Measurements from ENCODE around the gene PCBP3.

- TF ChIP-seq, protein P1, sequence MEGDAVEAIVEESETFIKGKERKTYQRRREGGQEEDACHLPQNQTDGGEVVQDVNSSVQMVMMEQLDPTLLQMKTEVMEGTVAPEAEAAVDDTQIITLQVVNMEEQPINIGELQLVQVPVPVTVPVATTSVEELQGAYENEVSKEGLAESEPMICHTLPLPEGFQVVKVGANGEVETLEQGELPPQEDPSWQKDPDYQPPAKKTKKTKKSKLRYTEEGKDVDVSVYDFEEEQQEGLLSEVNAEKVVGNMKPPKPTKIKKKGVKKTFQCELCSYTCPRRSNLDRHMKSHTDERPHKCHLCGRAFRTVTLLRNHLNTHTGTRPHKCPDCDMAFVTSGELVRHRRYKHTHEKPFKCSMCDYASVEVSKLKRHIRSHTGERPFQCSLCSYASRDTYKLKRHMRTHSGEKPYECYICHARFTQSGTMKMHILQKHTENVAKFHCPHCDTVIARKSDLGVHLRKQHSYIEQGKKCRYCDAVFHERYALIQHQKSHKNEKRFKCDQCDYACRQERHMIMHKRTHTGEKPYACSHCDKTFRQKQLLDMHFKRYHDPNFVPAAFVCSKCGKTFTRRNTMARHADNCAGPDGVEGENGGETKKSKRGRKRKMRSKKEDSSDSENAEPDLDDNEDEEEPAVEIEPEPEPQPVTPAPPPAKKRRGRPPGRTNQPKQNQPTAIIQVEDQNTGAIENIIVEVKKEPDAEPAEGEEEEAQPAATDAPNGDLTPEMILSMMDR (IDR thresholded peaks at IDR 0.05; ENCODE audit: extremely low read depth in 1 of 2, insufficient read depth in 1 of 2, low read depth in 1 of 2, low read length in 2 of 2): no peak
- TF ChIP-seq POLR2A (IDR thresholded peaks at IDR 0.05; ENCODE audit: low read depth, low read length) (no peak), FOS (IDR thresholded peaks at IDR 0.05; ENCODE audit: borderline replicate concordance, insufficient read depth, low read length) (no peak), JUN (IDR thresholded peaks at IDR 0.05; ENCODE audit: borderline replicate concordance, insufficient read depth, insufficient read length, low read depth) (no peak), MYC (IDR thresholded peaks at IDR 0.05; ENCODE audit: low read depth, low read length) (no peak), EZH2 (IDR thresholded peaks at IDR 0.05; ENCODE audit: borderline replicate concordance, low read depth, low read length, severe bottlenecking) (no peak)
Measured at GRCh38 chr21:45845770-45846090, 202.2 kb downstream of the PCBP3 start.

Data from endothelial cell of umbilical vein (primary cell).